ENCODE data around the gene GPR179. TPM values are rescaled to one million over a fixed set of nuclear protein-coding genes. Genes with fewer than 3 reads are reported as not detected.

The GPR179 gene
- total RNA-seq (2014; rRNA removed; shearing (Covaris generic)) (0.21 and 0.32 TPM in 2 replicates), total RNA-seq (2022) (0.06 and 1.1 TPM in 2 replicates), Bru-seq, nascent RNA (percentile 17 among the genes with signal in this experiment), BruChase-seq, experiment 1, labeled RNA remaining after a 6-hour chase (percentile 9 among the genes with signal in this experiment), BruChase-seq, experiment 2, labeled RNA remaining after a 2-hour chase (percentile 12 among the genes with signal in this experiment)
- long read RNA-seq: 0 reads

DNA sequence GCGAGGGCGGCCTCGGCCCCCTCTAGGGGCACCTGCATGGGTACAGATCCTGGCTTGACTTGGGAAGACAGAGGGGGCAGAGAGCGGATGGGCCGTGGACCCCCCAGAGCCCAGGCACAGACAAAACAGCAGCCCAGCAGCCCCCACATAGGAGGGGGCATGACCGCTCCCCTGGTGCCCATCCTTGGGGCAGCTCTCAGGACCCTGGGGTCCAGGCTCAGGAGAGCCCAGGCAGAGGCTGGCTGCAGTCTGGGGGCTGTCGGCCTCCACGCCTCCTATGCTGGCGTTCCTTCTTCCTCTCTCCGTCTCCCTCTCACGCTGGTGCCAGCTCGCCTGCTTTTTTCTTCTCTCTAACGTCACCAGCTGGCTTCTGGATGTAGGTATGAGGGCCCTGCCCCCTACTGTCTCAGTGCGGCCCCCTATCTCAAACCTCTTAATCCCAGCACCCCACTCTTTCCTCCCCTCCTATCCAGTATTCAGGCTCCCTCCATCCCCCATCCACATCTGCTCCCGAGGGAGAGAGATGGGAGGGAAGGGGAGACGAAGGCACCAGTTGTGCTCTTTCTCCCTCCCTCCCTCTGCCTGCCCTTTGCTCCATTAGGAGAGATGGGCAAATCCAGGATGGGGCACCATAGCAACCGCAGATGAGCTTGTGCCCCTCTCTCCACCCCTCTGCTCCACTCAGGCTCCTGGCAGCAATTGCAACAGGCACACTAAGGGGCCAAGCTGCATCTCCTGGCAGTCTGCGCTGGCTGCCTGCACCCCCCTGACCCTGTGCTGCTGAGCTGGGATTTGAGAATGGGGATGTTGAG is at the start of gene GPR179:
Gene GPR179 (minus strand): TSS at position 349 of the 812 bp plus-strand sequence. CDS start 167 bp downstream, at position 182.
- Histone ChIP-seq H3K9me2 (ENCODE audit: insufficient read depth, low read length) (no peaks in the 10 kb centered on the region), H4K20me1 (ENCODE audit: insufficient read depth, low read length) (no peaks in the 10 kb centered on the region), H2AFZ (ENCODE audit: low read length) (no peak within 1 kb of the TSS), H3K27ac (ENCODE audit: low read depth, low read length, poor library complexity, severe bottlenecking) (no peak within 1 kb of the TSS), H3K4me2 (ENCODE audit: low read length) (no peak within 1 kb of the TSS), H3K36me3 (ENCODE audit: insufficient read depth, low read length) (no peaks in the 10 kb centered on the region), H3K79me2 (ENCODE audit: insufficient read depth, low read depth, low read length) (no peaks in the 10 kb centered on the region), H3K4me3 (ENCODE audit: low read depth, low read length, poor library complexity, severe bottlenecking) (no peak within 1 kb of the TSS), H3K4me1 (ENCODE audit: insufficient read depth, low read length, poor library complexity, severe bottlenecking) (peaks cover 5% of the 10 kb centered on the region), H3K9me3 (ENCODE audit: low read length) (no peaks in the 10 kb centered on the region)
- no peak for TF ChIP-seq EZH2phosphoT487 (IDR thresholded peaks at IDR 0.05; ENCODE audit: borderline replicate concordance, low read depth, low read length)
- TF ChIP-seq CTCF (conservative IDR thresholded peaks at IDR 0.05; ENCODE audit: low read length): no peak
- CTCF ChIA-PET (ENCODE audit: unreplicated experiment): interaction anchor here (1.4 kb wide), 1 partner anchor 10 kb away, joined by 4 read pairs; no protein-coding TSS in a partner anchor
- intact Hi-C loops (cut with micrococcal nuclease; ENCODE audit: unreplicated experiment): no loop called here
- POLR2A ChIA-PET: no interaction called here
- DNase-seq (ENCODE audit: low spot score): no peak
- no TSS peak for BruUV-seq (replicated peaks)

GRCh38 chr17:38379448-38379847 is 35.7 kb upstream of the GPR179 start:
- Histone ChIP-seq H3K4me2 (ENCODE audit: low read length) (no peak overlapping the region), H2AFZ (ENCODE audit: low read length) (no peak overlapping the region), H3K9me3 (ENCODE audit: low read length) (no peaks in the 10 kb centered on the region), H3K36me3 (ENCODE audit: insufficient read depth, low read length) (peaks cover 59% of the 10 kb centered on the region), H3K79me2 (ENCODE audit: insufficient read depth, low read depth, low read length) (no peaks in the 10 kb centered on the region), H3K4me3 (ENCODE audit: low read depth, low read length, poor library complexity, severe bottlenecking) (no peak overlapping the region), H3K4me1 (ENCODE audit: insufficient read depth, low read length, poor library complexity, severe bottlenecking) (peaks cover 7% of the 10 kb centered on the region), H3K9me2 (ENCODE audit: insufficient read depth, low read length) (no peaks in the 10 kb centered on the region), H4K20me1 (ENCODE audit: insufficient read depth, low read length) (no peaks in the 10 kb centered on the region), H3K27ac (ENCODE audit: low read depth, low read length, poor library complexity, severe bottlenecking) (no peak overlapping the region)
- POLR2A ChIA-PET: interaction anchor here (0.6 kb wide), 1 partner anchor 30 kb away, joined by 3 read pairs; no protein-coding TSS in a partner anchor
- no TSS peak for BruUV-seq (replicated peaks)
- intact Hi-C loops (cut with micrococcal nuclease; ENCODE audit: unreplicated experiment): no loop called here
- CTCF ChIA-PET (ENCODE audit: unreplicated experiment): no interaction called here
- no peak for DNase-seq (ENCODE audit: low spot score)
- TF ChIP-seq EZH2phosphoT487 (IDR thresholded peaks at IDR 0.05; ENCODE audit: borderline replicate concordance, low read depth, low read length) (no peak), CTCF (conservative IDR thresholded peaks at IDR 0.05; ENCODE audit: low read length) (no peak)

Measured in OCI-LY7 (cell line).